Activated CD4-positive, alpha-beta T cell treated with anti-CD3 and anti-CD28 coated beads, Interleukin-2, Interleukin-6, amounts not matched to agents 100 ng/mL and 50 ng/mL, durations not matched to agents 16 hours and 8 hours (primary cell): ENCODE results near the gene APOA1.

Experiments used
- DNase-seq: peaks from one replicate; pipeline ENCODE4 v3.0.0-alpha.2; 2020

APOA1 gene

GRCh38 chr11:116786966-116787365, 50.5 kb downstream of the APOA1 start:
- DNase-seq: no peak

- DNase-seq: no peak
These were observed 51.1 kb downstream of the APOA1 start for GRCh38 chr11:116786326-116786725.
